Measurements from ENCODE around the gene CAB39.

The CAB39 gene

GRCh38 chr2:230706966-230707365, 5.7 kb upstream of the CAB39 start:
- Mint-ChIP-seq H3K4me1 (no peaks in the 10 kb centered on the region), H3K27me3 (ENCODE audit: low read depth, poor library complexity) (peaks cover 13% of the 10 kb centered on the region), H3K9me3 (peaks cover 20% of the 10 kb centered on the region), H3K27ac (no peak overlapping the region), H3K4me3 (no peak overlapping the region), H3K36me3 (ENCODE audit: low read depth) (peaks cover 6% of the 10 kb centered on the region)
- no peak for DNase-seq
- no peak for TF ChIP-seq CTCF (IDR thresholded peaks at IDR 0.05)

GRCh38 chr2:230708204-230708603, 4.4 kb upstream of the CAB39 start:
- H3K4me1 Mint-ChIP-seq = no peaks in the 10 kb centered on the region
- no peak for TF ChIP-seq CTCF (IDR thresholded peaks at IDR 0.05)
- no peak overlapping the region for H3K4me3 Mint-ChIP-seq
- no peaks in the 10 kb centered on the region for H3K36me3 Mint-ChIP-seq (ENCODE audit: low read depth)
- H3K27ac Mint-ChIP-seq = no peak overlapping the region
- DNase-seq = no peak
- peaks cover 8% of the 10 kb centered on the region for H3K9me3 Mint-ChIP-seq
- H3K27me3 Mint-ChIP-seq (ENCODE audit: low read depth, poor library complexity) = peaks cover 13% of the 10 kb centered on the region

- Mint-ChIP-seq H3K9me3 (no peaks in the 10 kb centered on the region), H3K27me3 (ENCODE audit: low read depth, poor library complexity) (peaks cover 13% of the 10 kb centered on the region), H3K27ac (no peak overlapping the region), H3K4me1 (peaks cover 26% of the 10 kb centered on the region), H3K36me3 (ENCODE audit: low read depth) (peaks cover 12% of the 10 kb centered on the region), H3K4me3 (peak overlapping the region; percentile 30)
- TF ChIP-seq CTCF (IDR thresholded peaks at IDR 0.05) = no peak
- DNase-seq = no peak
Observed at GRCh38 chr2:230711224-230711623, 1.4 kb upstream of the CAB39 start.

- peak overlapping the region; percentile 73 for H3K27ac Mint-ChIP-seq
- H3K36me3 Mint-ChIP-seq (ENCODE audit: low read depth) = peaks cover 12% of the 10 kb centered on the region
- DNase-seq = peak; percentile 57
- no peak for TF ChIP-seq CTCF (IDR thresholded peaks at IDR 0.05)
- peak overlapping the region; percentile 96 for H3K4me3 Mint-ChIP-seq
- H3K4me1 Mint-ChIP-seq = peaks cover 43% of the 10 kb centered on the region
- H3K27me3 Mint-ChIP-seq (ENCODE audit: low read depth, poor library complexity) = peaks cover 6% of the 10 kb centered on the region
- H3K9me3 Mint-ChIP-seq = no peaks in the 10 kb centered on the region
Observed at GRCh38 chr2:230713331-230714135, 891 bp downstream of the CAB39 start.

GRCh38 chr2:230714136-230714480, 1.5 kb downstream of the CAB39 start:
- Mint-ChIP-seq H3K9me3 (no peaks in the 10 kb centered on the region), H3K4me3 (peak overlapping the region; percentile 96), H3K36me3 (ENCODE audit: low read depth) (peaks cover 12% of the 10 kb centered on the region), H3K27ac (peak overlapping the region; percentile 73), H3K27me3 (ENCODE audit: low read depth, poor library complexity) (peaks cover 5% of the 10 kb centered on the region), H3K4me1 (peaks cover 47% of the 10 kb centered on the region)
- no peak for DNase-seq
- TF ChIP-seq CTCF (IDR thresholded peaks at IDR 0.05) = no peak

GRCh38 chr2:230715201-230715600, 2.6 kb downstream of the CAB39 start:
- H3K4me1 Mint-ChIP-seq = peaks cover 58% of the 10 kb centered on the region
- DNase-seq = no peak
- H3K27ac Mint-ChIP-seq = no peak overlapping the region
- H3K9me3 Mint-ChIP-seq = no peaks in the 10 kb centered on the region
- no peak for TF ChIP-seq CTCF (IDR thresholded peaks at IDR 0.05)
- H3K27me3 Mint-ChIP-seq (ENCODE audit: low read depth, poor library complexity) = peaks cover 5% of the 10 kb centered on the region
- peak overlapping the region; percentile 6 for H3K4me3 Mint-ChIP-seq
- peaks cover 12% of the 10 kb centered on the region for H3K36me3 Mint-ChIP-seq (ENCODE audit: low read depth)
